MCF 10A (cell line): Measurements from ENCODE around the gene AUP1. TPM values are rescaled to one million over a fixed set of nuclear protein-coding genes. Genes with fewer than 3 reads are reported as not detected.

Experiments
- BruUV-seq: library from RNA; stranded (reverse); fragments of 400-500 nt; replicated peaks from 2 replicates; lab custom pipeline; 2021; lab: Mats Ljungman, UMichigan
- CTCF ChIA-PET: fragments of 300-600 bp; sonication (Branson Sonifier 250); formaldehyde crosslinking; extraction: SDS; loops from one replicate; lab custom pipeline; 2021; ENCODE audit warnings: antibody characterized with exemption, inconsistent platforms; lab: Yijun Ruan, JAX
- POLR2A ChIA-PET: fragments of 300-600, 350-650 bp; sonication (Branson Sonifier 250); formaldehyde crosslinking; extraction: SDS; loops from one replicate; lab custom pipeline; 2020; ENCODE audit warnings: antibody characterized with exemption, inconsistent platforms; lab: Yijun Ruan, JAX
- DNase-seq: peaks from one replicate; pipeline ENCODE4 v3.0.0-alpha.2; 2018; ENCODE audit not compliant: unreplicated experiment
- H3K27ac Mint-ChIP-seq: one replicate; pipeline ENCODE4 v1.8.0; 2022; ENCODE audit warnings: mild to moderate bottlenecking, low read depth, mixed read lengths; ENCODE audit not compliant: unreplicated experiment
- H3K27me3 Mint-ChIP-seq: one replicate; pipeline ENCODE4 v1.8.0; 2022; ENCODE audit warnings: mixed read lengths; ENCODE audit not compliant: insufficient read depth, unreplicated experiment
- H3K36me3 Mint-ChIP-seq: one replicate; pipeline ENCODE4 v1.8.0; 2022; ENCODE audit warnings: mild to moderate bottlenecking, moderate library complexity, mixed read lengths; ENCODE audit not compliant: insufficient read depth, unreplicated experiment
- H3K4me1 Mint-ChIP-seq: one replicate; pipeline ENCODE4 v1.8.0; 2022; ENCODE audit warnings: mixed read lengths; ENCODE audit not compliant: insufficient read depth, unreplicated experiment
- H3K4me3 Mint-ChIP-seq: one replicate; pipeline ENCODE4 v1.8.0; 2022; ENCODE audit warnings: mild to moderate bottlenecking, moderate library complexity, mixed read lengths; ENCODE audit not compliant: unreplicated experiment
- H3K9me3 Mint-ChIP-seq: one replicate; pipeline ENCODE4 v1.8.0; 2022; ENCODE audit warnings: mixed read lengths; ENCODE audit not compliant: unreplicated experiment
- CTCF ChIP-seq: fragments of 200-600 bp; IDR thresholded peaks from one replicate; pipeline ENCODE4 v1.8.0; 2022; ENCODE audit warnings: antibody characterized with exemption, mild to moderate bottlenecking; ENCODE audit not compliant: unreplicated experiment
- intact Hi-C: fragments of 100-400 bp; cut with micrococcal nuclease; formaldehyde crosslinking; loops from 2 replicates; pipeline ENCODE4 v1.14.1; 2022
- total RNA-seq: library from RNA; stranded (reverse); gene quantifications from 2 replicates; pipeline ENCODE4 v1.2.3, GENCODE V29; 2022

AUP1 gene
- total RNA-seq, 1 experiment from 2014 or later = 140 TPM

- intact Hi-C loops = no loop called here
- H3K4me1 Mint-ChIP-seq = peaks cover 31% of the 10 kb centered on the region
- H3K36me3 Mint-ChIP-seq = peaks cover 49% of the 10 kb centered on the region
- H3K9me3 Mint-ChIP-seq = no peaks in the 10 kb centered on the region
- no peak overlapping the region for H3K4me3 Mint-ChIP-seq
- no peak for TF ChIP-seq CTCF
- no peak overlapping the region for H3K27ac Mint-ChIP-seq
- CTCF ChIA-PET = interaction anchor here (1.4 to 4.5 kb wide), 2 partner anchors 21 to 85 kb away, joined by 5 to 22 read pairs; no protein-coding TSS in a partner anchor
- POLR2A ChIA-PET = no interaction called here
- DNase-seq = no peak
- BruUV-seq = no TSS peak
- peaks cover 16% of the 10 kb centered on the region for H3K27me3 Mint-ChIP-seq
Measured at GRCh38 chr2:74502147-74502719, 27.3 kb downstream of the AUP1 start.

GRCh38 chr2:74501335-74502071 is 28.0 kb downstream of the AUP1 start:
- TF ChIP-seq CTCF = no peak
- intact Hi-C loops = no loop called here
- CTCF ChIA-PET = interaction anchor here (1.4 to 4.5 kb wide), 2 partner anchors 20 to 86 kb away, joined by 5 to 22 read pairs; no protein-coding TSS in a partner anchor
- no TSS peak for BruUV-seq
- no peaks in the 10 kb centered on the region for H3K9me3 Mint-ChIP-seq
- H3K27me3 Mint-ChIP-seq = peaks cover 16% of the 10 kb centered on the region
- DNase-seq = no peak
- peaks cover 42% of the 10 kb centered on the region for H3K36me3 Mint-ChIP-seq
- peaks cover 28% of the 10 kb centered on the region for H3K4me1 Mint-ChIP-seq
- H3K4me3 Mint-ChIP-seq = no peak overlapping the region
- POLR2A ChIA-PET = interaction anchor here (0.7 to 1.2 kb wide), 5 partner anchors 7 to 43 kb away, joined by 3 read pairs; partner anchors contain the start of genes DQX1 and WBP1
- no peak overlapping the region for H3K27ac Mint-ChIP-seq

GRCh38 chr2:74500578-74500946 is 28.9 kb downstream of the AUP1 start:
- Mint-ChIP-seq H3K27me3 (peaks cover 16% of the 10 kb centered on the region), H3K9me3 (no peaks in the 10 kb centered on the region), H3K4me3 (no peak overlapping the region), H3K36me3 (peaks cover 32% of the 10 kb centered on the region), H3K4me1 (peaks cover 22% of the 10 kb centered on the region), H3K27ac (no peak overlapping the region)
- intact Hi-C loops = no loop called here
- TF ChIP-seq CTCF = no peak
- no TSS peak for BruUV-seq
- no peak for DNase-seq
- ChIA-PET CTCF (interaction anchor here (1.4 to 4.5 kb wide), 2 partner anchors 19 to 87 kb away, joined by 5 to 22 read pairs; no protein-coding TSS in a partner anchor), POLR2A (interaction anchor here (0.7 to 1.2 kb wide), 6 partner anchors 8 to 42 kb away, joined by 3 read pairs; partner anchors contain the start of genes DQX1 and WBP1)

GRCh38 chr2:74499940-74500577 is 29.4 kb downstream of the AUP1 start:
- Mint-ChIP-seq H3K36me3 (peaks cover 27% of the 10 kb centered on the region), H3K27ac (no peak overlapping the region), H3K9me3 (no peaks in the 10 kb centered on the region), H3K4me3 (no peak overlapping the region), H3K27me3 (peaks cover 16% of the 10 kb centered on the region), H3K4me1 (peaks cover 17% of the 10 kb centered on the region)
- BruUV-seq = no TSS peak
- intact Hi-C loops = no loop called here
- TF ChIP-seq CTCF = no peak
- CTCF ChIA-PET = interaction anchor here (4.5 kb wide), 1 partner anchor 87 kb away, joined by 22 read pairs; no protein-coding TSS in a partner anchor
- no peak for DNase-seq
- POLR2A ChIA-PET = interaction anchor here (0.7 to 1.2 kb wide), 5 partner anchors 8 to 32 kb away, joined by 3 read pairs; partner anchors contain the start of gene DQX1
